T-helper 1 cell treated with Interleukin-12 subunit alpha and Interleukin-12 subunit beta and Interleukin-4 antibody, amounts not matched to agents 30 ng/mL and 1 ng/mL, for 36 hours (primary cell): ENCODE data around the gene ARMH1. TPM values are rescaled to one million over a fixed set of nuclear protein-coding genes. Genes with fewer than 3 reads are reported as not detected.

Experiments
- intact Hi-C: fragments of 100-400 bp; cut with micrococcal nuclease; formaldehyde crosslinking; loops from one replicate; pipeline ENCODE4 v1.15.1; 2024
- total RNA-seq: library from RNA; stranded (reverse); gene quantifications from 2 replicates; pipeline ENCODE4 v1.2.3, GENCODE V29; 2022

Gene ARMH1
- total RNA-seq, 1 donor from 2014 or later = 35.7 TPM

DNA sequence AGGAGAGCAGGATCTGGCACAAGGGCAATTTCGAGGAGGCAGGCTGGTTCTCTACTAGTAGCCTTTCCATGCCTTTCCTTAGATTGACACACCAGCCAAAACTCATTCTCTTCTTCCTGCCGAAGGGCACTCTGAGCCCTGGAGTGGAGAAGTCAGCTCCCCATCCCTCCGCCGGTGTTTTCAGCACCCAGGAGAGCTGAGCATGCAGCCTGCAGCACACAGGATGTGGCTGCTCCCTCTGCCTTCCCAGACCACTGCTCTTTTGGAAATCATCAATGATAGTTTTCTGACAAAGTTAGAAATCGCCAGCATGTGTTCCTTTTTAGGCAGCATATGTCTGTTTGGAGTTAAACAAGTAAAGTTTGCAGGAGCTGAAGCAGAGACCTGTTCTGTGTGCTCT lies 44.8 kb downstream of the ARMH1 start:
- intact Hi-C loops = loop anchor here (5.0 kb wide), 1 partner anchor 87 kb away; no protein-coding TSS in a partner anchor

DNA sequence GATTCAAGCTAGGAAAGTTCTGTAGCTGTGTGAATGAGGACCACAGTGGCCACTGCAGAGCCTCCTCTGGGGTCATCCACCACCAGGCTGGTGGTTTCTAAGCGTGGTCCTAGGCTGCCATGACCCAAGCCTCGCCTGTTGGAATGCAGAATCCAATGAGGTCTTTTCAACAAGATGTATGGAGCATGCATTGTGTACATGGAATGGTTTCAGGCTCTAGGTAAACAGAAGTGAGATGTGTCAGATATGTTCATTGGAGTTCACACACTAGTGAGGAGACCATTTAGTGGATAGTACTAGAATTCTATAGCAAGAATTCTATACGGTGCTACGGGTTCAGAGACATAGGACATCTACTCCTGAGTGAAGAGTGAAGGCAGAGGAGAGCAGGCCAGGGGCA lies 45.8 kb downstream of the ARMH1 start:
- intact Hi-C loops = no loop called here

DNA sequence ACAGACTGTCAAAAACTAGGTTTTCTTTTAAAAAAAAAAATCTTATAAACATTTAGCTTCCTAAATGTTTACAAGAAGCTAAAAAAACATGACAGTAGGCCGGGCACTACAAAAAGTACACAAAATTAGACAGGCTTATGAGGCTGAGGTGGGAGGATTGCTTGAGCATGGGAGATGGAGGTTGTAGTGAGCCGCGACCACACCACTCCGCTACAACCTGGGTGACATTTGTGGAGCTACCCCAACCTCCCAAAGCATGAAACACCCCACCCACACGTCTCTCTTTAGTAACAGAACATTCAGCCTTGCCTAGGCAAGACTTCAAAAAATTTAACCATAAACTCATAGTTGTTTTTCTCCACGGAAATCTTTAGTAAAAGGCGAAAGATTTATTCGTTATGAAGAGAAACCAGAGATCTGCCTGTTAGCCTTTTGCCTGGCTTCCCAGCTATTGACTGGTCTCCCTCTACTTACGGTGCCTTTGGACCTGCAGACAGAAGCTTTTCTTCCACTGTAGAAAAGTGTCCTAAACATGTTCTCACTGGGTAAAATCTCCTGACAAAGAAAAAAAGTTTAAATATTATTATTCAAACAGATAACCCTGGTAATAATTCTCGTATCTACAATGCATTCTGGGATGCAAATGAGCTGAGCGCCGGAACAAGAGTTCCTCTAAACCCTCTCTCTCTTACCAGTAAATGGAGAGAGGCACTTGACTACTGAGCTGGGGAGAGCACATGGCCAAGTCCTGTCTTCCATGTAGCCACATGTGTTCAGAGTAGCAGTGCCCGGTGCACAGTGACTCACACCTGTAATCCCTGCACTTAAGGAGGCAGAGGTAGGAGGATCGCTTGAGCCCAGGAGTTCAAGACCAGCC lies 47.2 kb downstream of the ARMH1 start:
- intact Hi-C loops = loop anchor here (1.0 kb wide), 4 partner anchors 9 to 98 kb away; partner anchors contain the start of genes ARMH1, KIF2C and TMEM53

DNA sequence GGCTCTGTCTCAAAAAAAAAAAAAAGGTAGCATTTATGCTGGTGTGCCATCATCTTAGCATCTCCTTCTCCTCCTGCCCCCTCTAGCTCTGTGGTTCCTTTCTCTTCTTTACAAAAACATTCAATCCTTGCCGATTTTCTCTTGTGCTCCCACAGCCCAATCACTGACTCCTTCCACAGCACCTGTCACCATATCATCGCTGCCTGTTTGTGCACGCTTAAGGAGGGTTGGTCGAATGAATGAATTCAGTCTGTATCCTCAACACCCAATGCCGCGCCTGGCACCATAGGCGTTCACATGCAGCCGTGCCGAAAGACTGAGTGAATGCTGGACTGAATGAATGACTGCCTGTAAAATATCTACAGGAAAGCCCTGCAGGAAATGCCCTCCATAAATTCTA lies 48.5 kb downstream of the ARMH1 start:
- intact Hi-C loops = no loop called here

DNA sequence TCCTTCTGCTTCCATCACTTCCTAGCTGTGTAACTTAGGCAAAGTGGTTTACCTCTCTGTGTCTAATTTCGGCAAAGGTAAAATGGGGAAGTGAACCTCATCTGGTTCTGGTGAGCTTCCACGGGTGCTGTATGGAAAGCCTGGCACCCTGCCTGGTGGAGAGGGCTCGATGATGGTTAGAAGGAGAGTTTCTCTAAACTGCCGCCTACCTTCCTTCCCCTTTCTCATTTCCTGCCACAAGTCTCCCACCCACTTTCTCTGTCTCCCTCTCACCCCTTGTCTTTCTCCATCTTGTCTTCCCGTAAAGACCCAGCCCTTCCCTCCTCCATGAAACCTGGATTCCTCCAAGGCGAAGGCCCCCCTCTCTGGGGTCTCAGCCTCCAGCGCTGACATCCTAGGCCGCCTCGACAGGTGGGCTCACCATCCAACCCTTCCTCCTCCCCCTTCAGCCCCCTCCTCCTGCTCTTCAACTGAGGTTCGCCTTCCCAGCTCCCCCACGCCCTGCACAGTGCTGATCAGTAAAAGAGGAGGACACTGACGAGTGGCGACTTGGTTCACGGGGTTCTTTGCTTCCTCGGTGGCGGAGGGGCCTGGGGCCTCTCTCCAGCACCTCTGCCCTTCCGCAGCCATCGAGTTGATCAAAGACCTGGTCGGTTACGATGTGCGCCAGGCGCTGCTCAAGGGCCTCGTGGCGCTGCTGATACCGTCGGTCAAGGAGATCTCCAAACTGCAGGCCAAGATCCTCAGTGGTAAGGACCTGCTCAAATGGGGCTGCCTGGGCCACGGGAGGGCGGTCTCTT lies 49.2 kb downstream of the ARMH1 start:
- intact Hi-C loops = no loop called here

DNA sequence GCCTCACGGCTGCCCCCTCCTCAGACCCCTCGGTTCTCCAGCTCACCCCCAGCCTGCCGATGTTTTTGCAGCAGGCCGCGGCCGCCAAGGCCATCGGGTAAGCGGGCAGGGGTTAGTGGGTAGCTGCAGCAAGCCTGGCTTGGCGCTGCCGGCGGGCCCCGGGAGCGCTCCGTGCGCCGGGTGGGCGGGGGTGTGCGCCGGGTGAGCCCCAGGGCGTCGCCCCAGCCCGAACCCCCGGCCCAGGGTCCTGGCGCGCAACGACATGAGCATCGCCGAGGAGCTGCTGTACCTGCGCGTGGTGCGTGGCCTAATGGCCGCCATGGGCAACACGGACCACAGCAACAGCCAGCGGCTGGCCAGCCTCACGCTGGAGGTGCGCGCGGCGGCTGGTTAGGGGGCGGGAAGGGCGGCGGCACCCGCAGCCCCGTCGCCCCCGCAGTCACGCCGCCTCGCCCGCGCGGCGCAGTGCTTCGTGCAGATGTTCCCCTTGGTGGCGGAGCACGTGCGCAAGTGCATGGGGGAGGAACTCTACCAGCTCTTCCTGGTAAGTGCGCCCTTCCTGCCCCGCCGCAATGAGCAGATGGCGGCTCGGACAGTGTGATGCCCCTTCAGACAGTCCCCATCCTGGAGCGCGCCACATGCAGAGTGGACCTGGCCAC lies 49.9 kb downstream of the ARMH1 start:
- intact Hi-C loops = no loop called here

DNA sequence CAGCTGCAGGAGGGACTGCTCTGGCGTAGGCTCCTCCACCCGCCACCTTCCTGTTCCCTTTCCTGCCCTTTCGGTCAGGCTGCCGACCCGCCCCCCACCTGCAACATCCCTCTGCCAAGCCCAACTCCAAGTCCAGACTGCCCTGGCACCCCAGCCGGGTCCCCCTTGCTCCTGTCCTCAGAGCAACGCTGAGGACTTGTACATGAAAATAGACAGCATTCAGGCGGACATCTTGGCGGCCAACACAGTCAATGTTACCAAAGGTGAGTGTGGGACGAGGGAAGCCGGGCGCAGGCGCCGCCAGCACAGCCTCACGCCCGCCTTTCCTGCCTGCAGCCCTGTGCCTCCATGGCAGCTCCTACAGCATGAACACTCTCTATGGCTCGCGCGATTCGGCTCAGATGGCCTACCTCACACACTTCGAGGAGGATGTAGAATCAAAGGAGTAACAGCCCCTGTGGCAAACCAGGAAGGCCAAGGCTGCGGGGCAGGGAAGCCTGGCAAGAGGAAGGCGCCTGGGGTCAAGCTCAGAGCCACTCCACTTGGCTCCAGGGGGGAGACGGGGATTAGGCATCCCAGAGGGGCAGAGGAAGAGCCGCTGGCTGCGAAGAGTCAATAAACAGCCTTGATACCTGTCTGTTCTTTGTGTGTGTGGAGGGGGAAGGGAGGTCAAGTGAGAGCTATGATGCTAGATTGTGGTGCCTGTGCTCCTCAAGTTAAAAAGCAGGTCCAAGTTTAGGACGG lies 50.6 kb downstream of the ARMH1 start:
- intact Hi-C loops = no loop called here

DNA sequence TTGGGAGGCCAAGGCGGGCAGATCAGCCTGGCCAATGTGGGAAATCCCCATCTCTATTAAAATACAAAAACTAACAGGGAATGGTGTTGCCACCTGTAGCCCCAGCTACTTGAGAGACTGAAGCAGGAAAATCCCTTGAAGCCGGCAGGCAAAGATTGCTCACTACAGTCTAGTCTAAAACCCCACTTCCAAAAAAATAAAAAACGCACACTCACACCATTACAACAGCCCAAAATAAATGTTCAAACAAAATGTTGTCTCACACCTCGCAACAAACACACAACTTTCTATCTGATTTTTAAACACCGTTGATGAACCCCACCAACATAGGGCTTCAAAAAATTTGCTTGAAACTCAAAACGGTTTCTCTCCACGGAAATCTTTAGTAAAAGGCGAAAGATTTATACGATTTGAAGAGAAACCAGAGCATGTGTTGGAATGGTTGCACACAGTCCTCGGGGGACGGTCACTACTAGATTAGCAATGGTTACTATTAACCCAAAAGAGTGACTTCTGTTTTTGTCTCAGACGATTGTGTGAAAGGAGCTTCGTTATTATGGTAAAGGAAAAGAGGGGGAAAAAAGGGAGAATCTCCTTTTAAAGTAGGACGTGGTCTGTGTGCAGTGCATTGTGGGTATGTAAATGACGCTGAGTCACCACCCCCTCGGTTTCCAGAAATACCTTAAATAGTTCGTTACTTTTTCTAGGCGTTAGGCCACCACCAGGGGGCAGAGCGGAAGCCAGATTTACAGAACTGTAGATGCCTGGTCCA lies 56.4 kb downstream of the ARMH1 start, which contains the start of gene RNU5D-1:
Gene RNU5D-1 (minus strand): TSS at position 430 of the 772 bp plus-strand sequence.
- intact Hi-C loops = loop anchor here (1.0 to 2.0 kb wide), 14 partner anchors 8 to 854 kb away; partner anchors contain the start of genes ARMH1, EIF2B3, KIF2C and MUTYH

DNA sequence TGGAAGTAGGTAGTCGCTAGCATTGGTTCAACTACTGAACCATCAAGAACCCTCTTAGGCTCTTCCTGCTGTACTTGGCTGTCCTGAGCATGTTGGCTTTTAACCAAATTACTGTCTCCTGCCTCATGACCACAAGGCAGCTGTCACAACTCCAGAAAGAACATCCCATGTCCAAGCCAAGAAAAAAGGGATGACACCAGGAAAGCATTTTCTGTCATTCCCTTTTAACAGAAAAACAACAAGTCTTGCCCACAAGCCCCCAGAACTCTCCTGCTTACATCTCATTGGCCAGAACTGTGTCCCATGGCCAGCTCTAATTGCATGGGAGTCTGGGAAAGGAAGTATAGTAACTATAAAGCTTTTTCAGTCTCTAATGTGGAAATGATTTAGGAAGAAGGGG lies 58.9 kb downstream of the ARMH1 start:
- intact Hi-C loops = no loop called here

DNA sequence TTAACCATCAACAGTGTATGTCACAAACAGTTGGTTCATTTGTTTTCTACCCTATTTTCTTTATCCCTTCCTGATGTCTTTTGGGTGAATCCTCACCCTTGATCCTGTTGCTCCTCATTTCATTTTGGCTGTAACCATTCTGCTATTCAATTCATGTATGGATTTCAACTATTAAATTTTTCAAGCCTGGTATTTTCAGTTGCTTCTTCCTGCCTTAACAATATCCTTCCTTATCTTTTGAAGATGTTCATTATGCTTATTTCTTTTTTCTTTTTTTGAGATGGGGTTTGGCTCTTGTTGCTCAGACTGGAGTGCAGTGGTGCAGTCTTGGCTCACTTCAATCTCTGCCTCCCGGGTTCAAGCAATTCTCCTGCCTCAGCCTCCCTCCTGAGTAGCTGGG lies 59.3 kb downstream of the ARMH1 start:
- intact Hi-C loops = no loop called here

DNA sequence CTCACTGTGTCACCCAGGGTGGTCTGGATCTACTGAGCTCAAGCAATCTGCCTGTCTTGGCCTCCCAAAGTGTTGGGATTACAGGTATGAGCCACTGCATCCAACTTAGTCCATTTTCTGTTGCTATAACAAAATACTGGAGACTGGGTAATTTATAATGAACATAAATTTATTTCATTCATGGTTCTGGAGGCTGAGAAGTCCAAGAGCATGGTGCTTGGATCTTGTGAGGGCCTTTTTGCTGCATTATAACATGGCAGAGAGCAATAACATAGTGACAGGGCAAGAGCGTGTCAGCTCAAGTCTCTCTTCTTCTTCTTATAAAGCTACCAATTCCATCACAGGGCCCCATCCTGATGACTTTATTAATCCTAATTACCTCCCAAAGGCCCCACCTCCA lies 61.5 kb downstream of the ARMH1 start:
- intact Hi-C loops = no loop called here

DNA sequence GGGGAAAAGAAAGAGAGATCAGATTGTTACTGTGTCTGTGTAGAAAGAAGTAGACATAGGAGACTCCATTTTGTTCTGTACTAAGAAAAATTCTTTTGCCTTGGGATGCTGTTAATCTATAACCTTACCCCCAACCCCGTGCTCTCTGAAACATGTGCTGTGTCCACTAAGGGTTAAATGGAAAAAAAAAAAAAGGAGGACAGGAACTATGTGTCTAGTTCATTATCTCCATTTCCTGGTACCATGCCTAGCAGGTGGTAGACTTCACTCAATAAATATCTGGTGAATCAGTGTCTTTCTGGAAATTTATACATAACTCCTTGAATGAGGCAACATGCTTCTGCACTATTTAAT lies 64.4 kb downstream of the ARMH1 start:
- intact Hi-C loops = loop anchor here (1.0 to 2.0 kb wide), 11 partner anchors 8 to 947 kb away; partner anchors contain the start of genes AKR1A1, ARMH1, GPBP1L1 and MUTYH

DNA sequence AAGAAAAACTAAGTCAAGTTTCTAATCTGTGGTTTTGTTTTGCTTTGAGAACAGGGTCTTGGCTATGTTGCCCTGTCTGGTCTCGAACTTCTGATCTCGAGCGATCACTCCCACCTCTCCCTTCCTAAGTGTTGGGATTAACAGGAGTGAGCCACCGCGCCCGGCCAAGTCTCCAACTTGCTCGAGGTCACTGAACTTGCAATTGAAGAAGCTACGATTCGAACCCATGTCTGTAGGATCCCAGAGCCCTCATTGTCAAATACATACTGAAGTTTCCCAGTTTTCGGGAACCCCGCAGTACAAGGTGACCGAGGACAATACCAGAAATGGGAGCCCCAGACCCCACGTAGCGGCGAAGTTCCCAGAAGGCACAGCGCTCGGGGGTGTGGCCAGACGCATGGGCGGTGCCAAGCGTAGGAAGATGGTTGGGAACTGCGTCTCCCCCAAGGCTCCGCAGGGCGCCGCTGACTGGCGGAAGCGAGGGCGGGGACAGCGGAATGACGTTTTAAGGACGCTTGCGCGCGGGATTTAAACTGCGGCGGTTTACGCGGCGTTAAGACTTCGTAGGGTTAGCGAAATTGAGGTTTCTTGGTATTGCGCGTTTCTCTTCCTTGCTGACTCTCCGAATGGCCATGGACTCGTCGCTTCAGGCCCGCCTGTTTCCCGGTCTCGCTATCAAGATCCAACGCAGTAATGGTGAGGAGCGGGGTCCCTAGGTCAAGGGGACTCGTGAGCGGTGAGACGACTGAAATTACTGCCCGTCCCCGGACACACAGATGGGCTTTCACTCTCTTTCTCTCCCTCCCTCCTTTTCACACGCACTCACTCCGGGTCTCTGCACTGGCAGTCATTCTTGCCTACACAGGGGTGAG lies 65.0 kb downstream of the ARMH1 start, which contains the start of gene KIF2C:
Gene KIF2C (plus strand): TSS at position 531 of the 872 bp plus-strand sequence. CDS start 96 bp downstream, at position 627.
- intact Hi-C loops = loop anchor here (1.0 to 2.0 kb wide), 11 partner anchors 8 to 947 kb away; partner anchors contain the start of genes AKR1A1, ARMH1, GPBP1L1 and MUTYH

DNA sequence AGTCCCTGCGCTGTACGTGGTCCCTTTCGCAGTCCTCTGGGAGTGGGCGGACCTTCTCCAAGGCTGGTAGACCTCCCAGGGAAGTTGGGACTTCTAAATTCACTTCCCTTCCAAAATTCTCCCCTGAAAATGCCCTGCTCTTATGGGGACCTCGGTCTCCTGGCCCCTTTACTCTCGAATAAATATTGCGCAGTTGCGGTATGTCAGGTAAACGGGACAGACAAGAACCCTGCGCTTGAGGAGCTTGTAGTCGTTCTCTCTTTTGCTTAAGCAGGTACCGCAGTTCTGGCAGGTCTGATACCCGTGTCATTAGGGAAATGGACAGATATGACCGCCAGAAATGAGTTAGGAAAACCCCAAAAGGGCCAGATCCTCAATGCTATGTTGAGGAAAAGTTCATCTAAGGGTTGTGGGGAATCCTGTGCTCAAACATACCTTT lies 65.7 kb downstream of the ARMH1 start:
- intact Hi-C loops = no loop called here

DNA sequence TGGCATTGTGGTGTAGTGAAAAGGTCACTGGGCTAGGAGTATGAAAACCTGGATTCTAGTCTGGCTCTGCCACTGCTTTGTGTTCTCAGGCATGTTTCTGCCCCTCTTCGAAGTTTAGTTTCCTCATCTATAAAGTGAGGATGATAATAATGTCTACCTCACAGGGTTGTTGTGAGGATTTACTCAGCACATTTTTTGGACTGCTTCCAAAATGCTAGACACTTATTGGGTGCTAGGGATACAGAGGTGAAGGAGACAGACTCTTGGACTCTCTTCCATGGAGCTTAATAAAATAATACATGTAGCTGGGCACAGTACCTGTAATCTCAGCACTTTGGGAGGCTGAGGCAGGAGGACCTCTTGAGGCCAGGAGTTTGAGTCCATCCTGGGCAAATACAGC lies 68.7 kb downstream of the ARMH1 start:
- intact Hi-C loops = no loop called here

DNA sequence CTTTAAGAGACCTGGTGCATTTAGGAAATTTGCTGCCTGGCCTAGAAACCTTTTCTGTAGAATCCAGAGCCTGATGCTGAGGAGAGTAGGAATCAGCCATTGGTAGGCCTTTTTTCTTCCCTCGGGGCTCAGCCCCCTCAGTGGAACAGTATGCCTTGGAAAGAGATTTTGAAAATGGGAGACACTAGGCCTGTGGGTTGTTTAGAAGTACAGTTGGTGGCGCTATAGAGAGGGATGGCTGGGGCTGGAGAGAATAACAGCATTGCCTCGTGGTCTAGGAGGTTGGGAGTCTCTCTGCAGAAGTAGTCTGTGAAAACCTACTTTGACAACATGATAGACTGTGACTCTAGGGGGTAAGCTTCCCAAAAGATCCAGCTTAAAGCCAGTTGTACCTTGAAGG lies 73.4 kb downstream of the ARMH1 start:
- intact Hi-C loops = no loop called here

DNA sequence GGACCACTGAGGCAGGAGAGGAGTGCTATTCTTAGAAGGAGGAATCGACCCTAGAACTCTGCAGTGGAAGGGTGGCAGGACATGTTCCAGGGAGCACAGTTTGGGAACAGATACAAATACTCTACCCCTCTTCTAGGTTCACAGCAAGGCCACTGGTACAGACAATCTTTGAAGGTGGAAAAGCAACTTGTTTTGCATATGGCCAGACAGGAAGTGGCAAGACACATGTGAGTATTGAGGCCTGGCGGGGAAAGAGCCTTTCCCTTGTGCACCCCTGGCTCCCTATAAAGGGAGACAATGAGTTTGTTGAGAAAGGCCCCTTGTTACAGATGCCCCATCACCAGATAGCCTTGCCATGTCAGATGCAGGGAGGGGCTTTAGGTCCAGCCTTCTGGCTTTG lies 82.9 kb downstream of the ARMH1 start:
- intact Hi-C loops = no loop called here

DNA sequence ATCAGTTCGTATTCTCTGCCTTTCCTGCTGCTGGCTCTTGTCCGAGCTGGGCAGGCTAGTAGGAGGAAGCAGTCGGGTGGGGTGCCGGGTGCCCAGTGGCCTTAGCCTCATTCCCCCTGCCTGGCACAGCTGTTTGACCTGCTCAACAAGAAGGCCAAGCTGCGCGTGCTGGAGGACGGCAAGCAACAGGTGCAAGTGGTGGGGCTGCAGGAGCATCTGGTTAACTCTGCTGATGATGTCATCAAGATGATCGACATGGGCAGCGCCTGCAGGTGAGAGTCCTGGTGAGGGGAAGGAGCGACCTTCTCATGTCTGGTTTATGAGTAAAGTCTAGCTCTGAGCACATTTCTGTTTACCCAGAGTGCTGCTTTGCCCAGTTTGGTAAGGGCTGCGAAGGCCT lies 84.6 kb downstream of the ARMH1 start:
- intact Hi-C loops = no loop called here

DNA sequence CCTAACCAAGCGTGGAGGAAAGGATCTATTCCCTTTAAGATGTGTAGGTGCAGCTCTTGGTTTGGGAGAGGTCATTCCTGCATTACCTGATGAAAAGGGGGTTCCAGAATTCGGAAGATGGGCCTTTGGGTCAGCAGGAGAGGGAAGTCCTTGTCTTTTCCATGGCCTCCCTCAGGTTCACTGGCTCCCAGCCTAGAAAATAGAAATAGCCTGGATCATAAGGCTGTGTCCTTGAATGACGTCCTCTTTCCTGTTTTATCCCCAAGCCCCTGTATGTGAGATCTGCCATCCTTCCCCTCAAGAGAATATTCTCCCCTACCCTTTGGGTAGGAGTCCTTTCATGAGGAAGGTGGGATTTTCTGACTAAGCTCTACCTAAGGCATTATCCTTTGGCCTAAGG lies 86.4 kb downstream of the ARMH1 start:
- intact Hi-C loops = no loop called here
